Measurements from ENCODE around the gene RNF8.
"Not testable (repeated sequence)": the region's sequence is repeated elsewhere in the genome, so short reads cannot be mapped to it uniquely, and the experiment has no call there.

Gene RNF8

GRCh38 chr6:37438930-37439329 is 85.1 kb downstream of the RNF8 start:
- H3K4me3 ChIP-seq (ENCODE audit: low read depth, low read length), result no peak overlapping the region
- TF ChIP-seq CTCF (IDR thresholded peaks at IDR 0.05; ENCODE audit: low read depth, low read length, missing control alignments), result no peak
- in situ Hi-C loops (cut with HindIII; ENCODE audit: low sequenced_read_pairs), result no loop called here
- no peak for DNase-seq (ENCODE audit: low read depth)

DNA sequence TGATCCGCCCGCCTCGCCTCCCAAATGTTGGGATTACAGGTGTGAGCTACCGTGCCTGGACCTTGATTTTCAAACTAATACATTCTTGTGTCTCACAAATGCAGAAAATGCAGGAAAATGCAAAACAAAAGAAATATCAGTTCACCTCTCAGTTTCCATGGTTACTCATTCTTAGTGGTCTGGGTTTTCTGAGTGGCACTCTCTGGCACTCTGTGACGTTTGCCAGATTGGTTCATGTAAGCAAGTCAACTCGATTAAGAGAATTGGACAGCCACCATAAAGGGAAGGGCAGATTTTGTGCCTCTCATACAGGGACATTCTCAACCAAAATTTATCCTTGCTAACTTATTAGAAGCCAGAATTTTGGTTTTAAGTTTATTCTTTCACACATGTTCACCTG is 87.9 kb downstream of the RNF8 start:
- H3K4me3 ChIP-seq (ENCODE audit: low read depth, low read length), result no peak overlapping the region
- DNase-seq (ENCODE audit: low read depth), result no peak
- no peak for TF ChIP-seq CTCF (IDR thresholded peaks at IDR 0.05; ENCODE audit: low read depth, low read length, missing control alignments)
- in situ Hi-C loops (cut with HindIII; ENCODE audit: low sequenced_read_pairs), result no loop called here

- TF ChIP-seq CTCF (IDR thresholded peaks at IDR 0.05; ENCODE audit: low read depth, low read length, missing control alignments), result no peak
- no peak for DNase-seq (ENCODE audit: low read depth)
- H3K4me3 ChIP-seq (ENCODE audit: low read depth, low read length), result no peak overlapping the region
- in situ Hi-C loops (cut with HindIII; ENCODE audit: low sequenced_read_pairs), result no loop called here
Observed at GRCh38 chr6:37442416-37443215, 88.8 kb downstream of the RNF8 start.

DNA sequence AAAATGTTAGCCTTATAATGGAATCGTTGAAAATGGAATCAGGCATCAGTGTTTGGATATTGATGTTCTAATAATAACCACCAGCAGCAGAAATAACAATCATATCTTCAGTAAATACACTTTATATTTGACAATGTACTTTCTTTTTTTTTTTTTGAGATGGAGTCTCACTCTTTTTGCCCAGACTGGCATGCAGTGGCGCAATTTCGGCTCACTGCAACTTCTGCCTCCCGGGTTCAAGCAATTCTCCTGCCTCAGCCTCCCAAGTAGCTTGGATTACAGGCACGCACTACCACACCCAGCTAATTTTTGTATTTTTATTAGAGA is 89.4 kb downstream of the RNF8 start:
- DNase-seq (ENCODE audit: low read depth); H3K4me3 ChIP-seq (ENCODE audit: low read depth, low read length); in situ Hi-C loops (cut with HindIII; ENCODE audit: low sequenced_read_pairs): not testable (repeated sequence)

Data from astrocyte of the cerebellum (primary cell).